ENCODE results near the gene BACH2. TPM values are rescaled to one million over a fixed set of nuclear protein-coding genes. Genes with fewer than 3 reads are reported as not detected.
"Not testable (repeated sequence)": the region's sequence is repeated elsewhere in the genome, so short reads cannot be mapped to it uniquely, and the experiment has no call there.

Gene BACH2
- polyA plus RNA-seq, 5 donors, result 6.4 to 10.0 (median 7.7) TPM

- DNase-seq, result not testable (repeated sequence)
These were observed 264.0 kb downstream of the BACH2 start for GRCh38 chr6:90032489-90033212.

GRCh38 chr6:90028995-90029635 is 267.5 kb downstream of the BACH2 start:
- DNase-seq, result no peak

DNA sequence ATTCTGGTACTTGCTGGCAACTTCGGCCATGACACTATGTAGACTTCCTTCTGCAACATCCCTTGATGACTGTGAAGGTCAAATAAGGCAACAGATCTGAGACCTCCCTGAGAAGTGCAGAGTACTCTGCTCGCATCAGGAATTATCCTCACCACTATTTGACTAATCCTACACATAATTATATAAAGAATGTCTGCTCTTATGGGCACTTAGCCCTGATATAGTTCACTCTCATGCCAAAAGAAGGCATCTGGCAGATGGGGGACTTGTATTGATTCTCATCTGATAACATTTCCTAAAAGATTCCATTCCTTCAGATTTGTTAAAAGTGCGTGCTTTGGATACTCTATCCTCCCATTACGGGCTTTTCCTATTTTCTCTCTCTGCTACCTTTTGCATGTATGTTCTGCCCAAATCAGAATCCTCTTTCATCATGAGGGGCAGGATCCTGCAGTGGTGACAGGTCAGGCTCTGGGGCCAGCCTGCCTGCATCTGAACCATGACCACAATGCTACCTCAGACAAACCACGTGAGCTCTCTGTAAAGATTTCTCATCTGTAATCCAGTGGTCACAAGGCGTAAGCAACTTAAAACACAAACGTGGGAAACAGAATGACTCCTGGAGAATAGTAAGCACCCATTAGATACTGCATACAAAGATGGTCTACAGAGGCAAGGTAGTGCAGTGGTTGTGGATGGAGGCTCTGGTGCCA is 268.4 kb downstream of the BACH2 start:
- no peak for DNase-seq

GRCh38 chr6:90026216-90026615 is 270.4 kb downstream of the BACH2 start:
- DNase-seq, result no peak

DNA sequence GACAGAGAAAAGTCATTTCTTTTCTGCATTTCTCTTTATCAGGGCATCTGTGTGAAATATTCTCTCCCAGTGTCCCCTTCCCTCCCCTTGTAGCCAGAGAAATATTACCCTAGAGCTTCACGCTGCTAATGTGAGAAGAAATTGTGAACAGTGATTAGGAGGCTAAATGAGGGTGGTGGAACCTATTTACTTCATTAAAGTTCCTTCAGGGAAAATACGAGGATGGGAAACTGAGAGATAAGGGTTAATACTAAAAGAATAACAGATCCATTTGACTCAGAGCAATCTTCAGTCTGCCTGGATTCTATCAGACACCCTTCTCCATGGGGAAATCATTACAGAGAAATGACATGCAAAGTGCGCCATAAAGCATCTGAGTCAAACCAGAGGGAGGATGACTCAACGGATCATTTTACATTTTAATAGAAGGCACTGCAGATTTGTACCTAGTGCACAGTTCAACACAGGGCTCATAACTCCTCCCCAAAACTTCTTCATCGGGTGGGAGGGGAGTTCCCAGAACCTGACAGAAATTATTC is 271.1 kb downstream of the BACH2 start:
- no peak for DNase-seq

- DNase-seq, result no peak
These were observed 272.0 kb downstream of the BACH2 start for GRCh38 chr6:90024633-90025032.

GRCh38 chr6:90021711-90022110 is 274.9 kb downstream of the BACH2 start:
- no peak for DNase-seq

DNA sequence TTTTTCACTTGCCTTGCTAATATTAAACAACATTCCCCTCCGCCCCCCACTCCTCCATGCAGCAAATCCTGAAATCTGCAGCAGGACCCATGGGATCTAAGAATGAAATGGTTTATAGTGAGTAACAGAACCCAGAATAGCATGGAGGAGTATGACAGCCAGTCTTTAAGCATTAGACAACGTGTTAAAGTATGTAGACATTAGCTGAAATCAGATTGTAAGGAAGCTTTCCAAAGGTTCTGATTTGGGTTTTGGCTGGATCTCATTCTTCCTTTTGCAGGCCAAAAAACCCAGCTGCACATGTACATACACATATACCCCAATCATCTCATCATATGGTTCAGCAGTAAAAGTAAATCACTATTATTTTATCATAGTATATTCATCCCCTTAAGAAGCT is 275.9 kb downstream of the BACH2 start:
- no peak for DNase-seq

DNA sequence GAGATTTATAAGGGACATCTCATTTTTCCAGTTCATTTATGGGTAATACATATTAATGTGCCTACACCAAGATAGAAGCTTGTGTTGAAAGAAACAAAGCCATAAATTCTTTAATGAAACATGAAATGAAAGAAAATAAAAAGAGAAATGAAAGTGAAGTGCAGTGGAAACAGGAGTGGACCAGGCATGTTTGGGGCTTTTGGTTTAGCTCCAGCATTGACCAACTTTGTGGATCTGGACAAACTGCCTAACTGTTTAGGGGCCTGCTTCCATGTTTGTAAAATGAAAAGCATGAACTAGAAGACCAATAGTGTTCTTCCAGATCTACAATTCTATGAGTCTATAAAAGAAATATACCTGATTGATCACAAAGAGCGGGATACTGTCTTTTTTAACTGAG is 277.4 kb downstream of the BACH2 start:
- DNase-seq, result no peak

DNA sequence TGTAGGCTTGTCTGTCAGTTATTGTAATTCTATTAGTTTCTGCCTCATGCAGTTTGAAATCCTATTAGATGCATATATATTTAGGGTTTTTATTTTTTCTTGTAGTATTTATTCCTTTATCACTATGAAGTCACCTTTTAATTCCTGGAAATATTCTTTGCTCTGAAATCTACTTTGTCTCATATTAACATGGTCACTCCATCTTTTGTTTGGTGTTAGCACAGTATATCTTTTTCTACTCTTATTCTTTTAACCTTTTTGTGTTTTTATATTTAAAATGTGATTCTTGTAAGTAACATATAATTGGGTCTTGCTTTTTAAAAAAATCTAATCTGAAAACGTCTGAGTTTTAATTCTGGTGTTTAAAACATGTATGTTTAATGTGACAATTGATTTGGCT is 280.8 kb downstream of the BACH2 start:
- no peak for DNase-seq

DNA sequence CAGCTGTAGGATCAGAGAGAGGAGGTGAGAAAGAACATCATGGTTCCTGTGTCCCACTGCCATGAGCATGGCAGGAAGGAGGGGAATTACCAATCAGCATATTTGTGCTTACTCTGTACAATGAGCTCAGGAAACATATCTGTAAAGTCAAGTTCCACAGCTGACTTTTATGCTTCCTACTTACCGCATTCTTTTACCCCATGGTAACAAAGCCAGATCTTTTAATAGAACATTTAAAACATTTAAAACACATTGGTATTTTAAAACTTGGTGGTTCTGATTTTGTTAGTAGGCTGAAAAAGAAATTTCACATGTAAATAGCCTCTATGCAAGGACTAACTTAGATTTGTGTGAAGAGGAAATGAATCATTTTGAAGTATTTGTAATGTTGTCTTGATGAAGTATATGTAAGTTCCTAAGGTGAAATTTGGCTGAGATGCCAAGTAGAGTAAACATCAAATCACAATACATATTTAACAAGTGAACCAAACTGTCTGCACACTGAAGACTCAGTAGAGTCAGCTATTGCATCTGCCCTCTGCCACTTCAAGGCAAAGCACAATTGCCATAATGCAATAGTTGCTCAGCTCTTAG is 287.6 kb downstream of the BACH2 start:
- no peak for DNase-seq

DNA sequence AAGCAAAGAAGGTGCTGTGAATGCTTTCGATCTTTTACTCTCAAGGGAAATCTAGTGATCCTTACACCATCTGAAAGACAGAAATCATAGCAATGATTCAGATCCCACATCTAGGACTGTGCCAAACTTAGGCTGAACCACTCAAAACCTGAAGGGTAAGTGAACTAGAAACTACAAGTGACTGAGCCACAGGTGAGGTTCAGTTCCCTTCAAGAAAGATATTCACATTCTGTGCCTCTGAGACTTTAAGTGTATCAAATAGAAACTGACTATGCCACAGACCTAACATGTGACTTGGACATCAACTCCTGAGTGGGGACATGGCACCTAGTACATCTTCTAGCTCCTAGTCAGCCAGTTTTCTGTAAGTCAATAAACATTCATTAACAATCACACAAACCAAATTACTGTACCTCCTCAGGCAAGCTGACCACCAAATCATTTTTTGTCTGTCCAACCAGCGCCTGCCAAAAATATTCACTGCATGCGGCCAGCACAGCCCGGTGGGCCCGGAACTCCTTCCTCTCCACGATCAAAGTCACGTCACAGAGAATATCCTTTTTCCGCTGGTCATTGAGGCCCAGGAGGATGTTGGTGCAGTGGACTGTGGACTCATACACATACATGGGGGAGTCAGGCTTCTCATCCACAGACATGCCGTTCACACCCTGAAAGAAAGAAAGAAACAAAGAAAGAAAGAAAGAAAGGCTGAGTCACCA is 288.3 kb downstream of the BACH2 start:
- no peak for DNase-seq

- DNase-seq, result no peak
These were observed 291.4 kb downstream of the BACH2 start for GRCh38 chr6:90005048-90005827.

DNA sequence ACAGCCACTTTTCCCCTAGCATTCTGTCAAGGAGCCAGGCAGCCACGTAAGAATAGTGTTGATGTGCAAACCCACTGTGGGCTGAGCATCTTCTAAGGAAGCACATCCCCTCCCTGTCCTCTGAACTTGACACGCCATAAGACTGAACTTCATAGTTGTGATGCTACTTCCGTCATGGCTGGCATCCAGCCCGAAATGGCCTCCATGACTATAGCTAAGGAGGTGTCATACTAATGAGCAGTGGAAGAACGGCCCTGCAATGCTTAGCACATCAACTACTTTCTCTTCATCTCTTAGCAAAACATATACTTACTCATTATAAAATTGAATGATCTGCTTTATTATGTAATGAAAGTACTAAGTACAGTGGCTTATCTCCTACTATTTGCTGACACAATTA is 292.1 kb downstream of the BACH2 start:
- no peak for DNase-seq

DNA sequence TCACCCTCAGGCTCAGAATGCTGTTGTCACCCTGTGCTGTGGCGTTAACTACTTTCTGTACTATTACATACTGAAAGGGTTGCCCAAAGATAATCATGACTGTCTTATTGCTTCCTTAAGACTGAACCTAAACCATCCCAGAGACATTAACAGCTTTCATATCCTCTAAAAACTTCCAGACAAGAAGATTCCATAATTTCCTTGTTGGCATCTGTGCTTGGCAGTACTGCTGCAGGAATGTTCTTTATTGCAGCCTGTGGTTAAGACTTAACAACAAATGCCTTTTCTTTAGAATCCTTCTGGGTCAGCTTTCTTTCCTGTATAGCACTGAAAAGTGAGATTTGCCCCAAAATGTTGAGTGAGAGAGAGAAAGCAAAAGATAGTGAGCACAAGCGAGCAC is 292.7 kb downstream of the BACH2 start:
- DNase-seq, result no peak

GRCh38 chr6:90003069-90003795 is 293.4 kb downstream of the BACH2 start:
- no peak for DNase-seq

- DNase-seq, result no peak
These were observed 295.5 kb downstream of the BACH2 start for GRCh38 chr6:90000864-90001731.

- no peak for DNase-seq
These were observed 296.5 kb downstream of the BACH2 start for GRCh38 chr6:89999945-90000825.
